AG04449 (cell line): ENCODE measurements around the gene LYPD4.

Experiments
- CTCF ChIA-PET: fragments of 350-600 bp; formaldehyde crosslinking; extraction: SDS; loops from one replicate; lab custom pipeline; 2021; ENCODE audit warnings: antibody characterized with exemption; lab: Yijun Ruan, JAX
- POLR2A ChIA-PET: fragments of 400-600, 350-600 bp; formaldehyde crosslinking; extraction: SDS; loops from one replicate; lab custom pipeline; 2020; ENCODE audit warnings: antibody characterized with exemption, inconsistent platforms; lab: Yijun Ruan, JAX
- DNase-seq: peaks from one replicate; pipeline ENCODE4 v3.0.0-alpha.2; 2010; ENCODE audit warnings: low read depth, low spot score
- H3K4me3 ChIP-seq: 2 replicates; pipeline ENCODE4 v1.5.1; 2011; ENCODE audit warnings: low read depth, mild to moderate bottlenecking, control low read depth, low read length
- TF ChIP-seq, protein P1 (sequence below): IDR thresholded peaks from one replicate; pipeline ENCODE4 v1.5.1; 2011; ENCODE audit warnings: mild to moderate bottlenecking, moderate library complexity, low read length, control low read depth, inconsistent platforms; ENCODE audit not compliant: insufficient read depth; ENCODE audit errors: missing control alignments

LYPD4 gene

DNA sequence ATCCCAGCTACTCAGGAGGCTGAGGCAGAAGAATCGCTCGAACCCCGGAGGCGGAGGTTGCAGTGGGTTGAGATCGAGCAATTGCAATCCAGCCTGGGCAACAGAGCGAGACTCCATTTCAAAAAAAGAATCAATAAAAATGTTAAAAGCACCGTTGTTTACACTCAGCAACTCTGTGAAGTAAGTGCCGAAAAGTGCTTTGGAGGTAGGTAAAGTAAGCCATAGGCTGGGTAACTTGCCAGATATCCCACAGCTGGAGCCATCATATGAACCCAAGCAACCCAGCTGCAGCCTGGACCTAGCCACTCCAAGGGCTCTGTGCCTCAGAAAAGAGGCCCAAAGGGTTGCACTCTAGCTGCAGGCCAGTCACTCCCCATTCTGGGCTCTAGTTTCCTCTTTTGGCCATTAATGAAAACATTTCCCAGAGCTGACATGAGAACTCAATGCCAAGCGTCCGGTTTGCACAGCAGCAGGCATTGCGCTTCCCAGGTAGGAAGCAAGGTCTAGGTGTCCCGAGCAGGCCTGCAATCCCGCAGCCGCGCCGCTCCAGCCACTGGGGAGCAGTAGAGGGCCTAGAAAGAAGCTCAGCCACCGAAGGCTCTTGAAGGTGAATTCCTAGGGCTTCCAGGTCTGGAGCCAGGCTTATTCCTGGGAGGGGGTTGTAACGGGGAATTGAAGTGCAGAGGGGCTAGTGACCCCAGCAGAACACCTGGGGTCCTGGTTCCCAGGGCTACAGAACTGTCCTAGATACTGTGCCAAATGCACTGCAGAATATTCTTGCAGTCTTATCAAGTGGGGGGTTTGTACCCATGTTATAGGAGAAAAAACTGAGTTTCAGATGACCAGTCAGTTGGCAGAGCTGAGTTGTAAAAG lies 28.5 kb upstream of the LYPD4 start:
- ChIA-PET CTCF (interaction anchor here (0.6 to 2.5 kb wide), 16 partner anchors 9 to 162 kb away, joined by 3 to 20 read pairs (median 4); partner anchors contain the start of genes ARHGEF1, RABAC1 and RPS19), POLR2A (interaction anchor here (0.8 to 4.5 kb wide), 6 partner anchors 9 to 86 kb away, joined by 3 to 27 read pairs (median 6); partner anchors contain the start of genes RABAC1 and RPS19)
- DNase-seq = no peak
- no peak overlapping the region for H3K4me3 ChIP-seq
- TF ChIP-seq, protein P1, sequence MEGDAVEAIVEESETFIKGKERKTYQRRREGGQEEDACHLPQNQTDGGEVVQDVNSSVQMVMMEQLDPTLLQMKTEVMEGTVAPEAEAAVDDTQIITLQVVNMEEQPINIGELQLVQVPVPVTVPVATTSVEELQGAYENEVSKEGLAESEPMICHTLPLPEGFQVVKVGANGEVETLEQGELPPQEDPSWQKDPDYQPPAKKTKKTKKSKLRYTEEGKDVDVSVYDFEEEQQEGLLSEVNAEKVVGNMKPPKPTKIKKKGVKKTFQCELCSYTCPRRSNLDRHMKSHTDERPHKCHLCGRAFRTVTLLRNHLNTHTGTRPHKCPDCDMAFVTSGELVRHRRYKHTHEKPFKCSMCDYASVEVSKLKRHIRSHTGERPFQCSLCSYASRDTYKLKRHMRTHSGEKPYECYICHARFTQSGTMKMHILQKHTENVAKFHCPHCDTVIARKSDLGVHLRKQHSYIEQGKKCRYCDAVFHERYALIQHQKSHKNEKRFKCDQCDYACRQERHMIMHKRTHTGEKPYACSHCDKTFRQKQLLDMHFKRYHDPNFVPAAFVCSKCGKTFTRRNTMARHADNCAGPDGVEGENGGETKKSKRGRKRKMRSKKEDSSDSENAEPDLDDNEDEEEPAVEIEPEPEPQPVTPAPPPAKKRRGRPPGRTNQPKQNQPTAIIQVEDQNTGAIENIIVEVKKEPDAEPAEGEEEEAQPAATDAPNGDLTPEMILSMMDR = peak; percentile 84

DNA sequence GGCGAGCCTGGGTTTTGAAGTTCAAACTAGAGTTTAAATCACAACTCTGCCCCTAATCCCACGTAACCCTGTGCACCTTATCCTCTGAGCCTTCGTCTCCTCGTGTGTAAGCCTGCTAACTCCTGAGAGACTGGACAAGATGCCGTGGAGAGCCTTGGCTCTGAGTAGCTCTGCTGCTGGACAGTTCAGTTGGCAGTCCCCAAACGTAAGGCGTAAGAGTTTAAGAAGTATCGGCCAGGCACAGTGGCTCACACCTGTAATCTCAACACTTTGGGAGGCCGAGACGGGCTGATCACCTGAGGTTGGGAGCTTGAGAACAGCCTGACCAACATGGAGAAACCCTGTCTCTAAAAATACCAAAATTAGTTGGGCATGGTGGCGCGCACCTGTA lies 27.9 kb upstream of the LYPD4 start:
- ChIA-PET CTCF (interaction anchor here (0.9 to 2.5 kb wide), 8 partner anchors 9 to 86 kb away, joined by 3 to 20 read pairs (median 8); partner anchors contain the start of genes ARHGEF1, RABAC1 and RPS19), POLR2A (interaction anchor here (0.8 to 4.5 kb wide), 3 partner anchors 9 to 79 kb away, joined by 3 to 27 read pairs (median 11); partner anchors contain the start of gene RPS19)
- TF ChIP-seq, protein P1 = no peak

DNA sequence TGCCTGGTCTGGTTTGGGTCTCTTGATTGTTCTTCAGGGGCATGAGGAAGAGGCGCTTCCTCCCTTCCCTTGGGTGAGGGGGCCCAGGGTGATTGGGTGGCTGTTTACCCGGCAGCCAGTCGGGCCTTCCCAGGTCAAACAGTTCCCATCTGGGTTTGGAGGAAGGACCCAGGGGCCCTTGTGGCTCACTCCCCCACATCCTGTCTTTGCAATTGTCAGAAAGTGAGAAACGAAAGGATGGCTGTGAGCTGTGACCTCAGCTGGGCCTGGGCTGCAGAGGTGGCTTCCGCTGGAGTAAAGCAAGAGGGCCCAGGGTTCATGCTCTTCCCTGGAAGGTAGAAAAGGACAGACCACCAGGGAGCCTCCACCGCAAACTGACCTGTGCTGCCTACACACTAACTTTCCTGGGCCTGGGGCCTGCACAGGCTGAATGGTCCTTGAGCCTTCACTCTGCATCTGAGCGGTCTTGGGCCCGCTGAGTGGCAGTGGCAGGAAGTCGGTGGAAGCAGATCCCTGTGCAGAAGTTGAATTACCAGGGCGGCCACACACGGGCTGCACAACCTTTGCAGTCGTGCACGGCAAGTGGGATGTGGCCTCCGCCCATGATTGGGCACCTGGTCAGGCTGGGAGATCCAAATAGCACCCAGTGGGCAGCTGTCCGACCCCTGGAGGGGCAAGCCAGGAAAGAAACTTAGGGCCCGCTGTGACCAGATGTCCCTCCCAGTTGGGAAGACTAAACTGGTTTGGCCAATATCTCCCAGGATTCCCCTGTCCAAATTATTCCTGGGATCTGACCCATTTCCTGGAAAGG lies 27.3 kb upstream of the LYPD4 start:
- no peak overlapping the region for H3K4me3 ChIP-seq
- DNase-seq = no peak
- ChIA-PET CTCF (interaction anchor here (0.9 to 2.5 kb wide), 5 partner anchors 8 to 86 kb away, joined by 3 to 20 read pairs (median 10); partner anchors contain the start of genes ARHGEF1, RABAC1 and RPS19), POLR2A (interaction anchor here (2.0 to 4.5 kb wide), 2 partner anchors 8 to 12 kb away, joined by 11 to 27 read pairs; partner anchors contain the start of gene RPS19)
- TF ChIP-seq, protein P1 = no peak

More for the DNA sequence above, 27.9 kb upstream of the LYPD4 start:
- no peak overlapping the region for H3K4me3 ChIP-seq
- DNase-seq = no peak

DNA sequence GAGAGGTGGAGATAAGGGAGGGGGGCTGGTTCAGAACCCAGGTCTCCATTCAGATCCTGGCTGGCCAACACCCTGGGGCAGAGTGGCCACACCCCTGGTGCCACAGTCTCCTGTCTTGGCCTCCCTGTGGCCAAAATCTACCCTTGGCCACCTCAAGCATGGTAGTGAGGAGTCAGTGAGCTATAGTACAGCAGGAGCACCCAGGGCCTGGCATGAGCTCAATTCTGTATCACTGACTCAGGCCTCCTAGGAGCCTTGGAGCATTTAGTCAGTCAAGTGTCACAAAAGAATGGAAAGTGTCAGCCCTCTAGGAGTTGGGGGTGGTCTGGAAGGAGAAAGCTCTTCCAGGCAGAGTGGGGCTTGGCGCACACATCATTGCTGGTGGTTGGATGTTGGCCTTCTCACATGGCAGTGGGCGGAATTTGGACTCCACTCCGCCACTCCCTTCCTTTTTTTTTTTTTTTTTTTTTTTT lies 26.0 kb upstream of the LYPD4 start:
- ChIA-PET CTCF (interaction anchor here (1.0 to 1.5 kb wide), 3 partner anchors 10 to 72 kb away, joined by 3 to 7 read pairs (median 4); partner anchors contain the start of gene RPS19), POLR2A (interaction anchor here (0.5 to 4.5 kb wide), 2 partner anchors 10 to 89 kb away, joined by 5 to 27 read pairs; partner anchors contain the start of genes RABAC1 and RPS19)
- TF ChIP-seq, protein P1 = no peak
- DNase-seq = no peak
- no peak overlapping the region for H3K4me3 ChIP-seq

DNA sequence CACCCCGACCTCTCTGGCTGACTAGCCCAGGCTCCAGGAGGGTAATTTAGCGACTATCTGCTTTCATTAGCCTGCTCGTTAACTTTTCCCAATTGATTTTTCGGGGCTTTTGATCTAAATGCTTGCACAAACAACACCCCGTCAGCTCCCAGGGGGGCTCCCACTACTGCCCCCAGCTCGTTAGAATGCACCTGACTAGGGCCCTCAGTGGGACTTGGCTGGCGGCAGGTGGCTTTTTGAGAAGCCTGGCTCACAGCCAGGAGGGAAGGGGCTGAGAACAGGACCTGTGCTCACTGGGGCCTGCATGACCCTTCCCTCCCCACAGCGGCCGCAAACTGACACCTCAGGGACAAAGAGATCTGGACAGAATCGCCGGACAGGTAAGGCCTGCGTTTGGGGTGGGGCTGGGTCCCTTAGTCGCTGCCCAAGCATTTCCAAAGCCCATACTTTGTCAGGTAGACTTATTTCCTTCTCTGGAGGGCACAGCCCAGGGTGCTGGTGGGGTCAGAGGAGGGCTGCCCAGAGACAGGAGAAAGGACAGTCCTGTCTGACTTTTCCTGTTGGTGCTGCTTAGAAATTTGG lies 25.0 kb upstream of the LYPD4 start:
- ChIA-PET CTCF (no interaction called here), POLR2A (interaction anchor here (1.8 to 4.5 kb wide), 2 partner anchors 9 to 10 kb away, joined by 5 to 27 read pairs; partner anchors contain the start of gene RPS19)
- no peak overlapping the region for H3K4me3 ChIP-seq
- TF ChIP-seq, protein P1 = no peak
- DNase-seq = no peak
